ENCODE data around the gene GLYR1.
A peak's percentile ranks its signal among the peaks of the same experiment; 100 is the strongest.

The GLYR1 gene

DNA sequence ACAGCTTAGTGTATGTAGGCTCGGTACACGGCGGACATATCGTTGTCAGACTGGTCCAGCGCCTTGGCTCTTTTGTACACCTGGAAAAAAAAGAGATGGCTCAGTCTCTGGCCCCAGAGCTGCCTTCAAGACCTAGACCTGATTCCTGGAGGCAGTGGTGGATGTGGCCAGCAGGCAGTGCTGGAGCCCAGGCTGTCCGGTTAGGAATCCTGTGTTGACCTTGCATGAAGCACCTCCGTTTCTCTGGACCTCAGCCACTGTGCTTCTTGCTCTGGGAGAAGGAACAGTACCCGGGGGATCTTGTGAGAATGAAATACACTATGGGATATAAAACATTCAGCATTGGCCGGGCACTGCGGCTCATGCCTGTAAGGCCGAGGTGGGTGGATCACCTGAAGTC lies 41.9 kb downstream of the GLYR1 start:
- no peak for DNase-seq (ENCODE audit: low spot score)

DNA sequence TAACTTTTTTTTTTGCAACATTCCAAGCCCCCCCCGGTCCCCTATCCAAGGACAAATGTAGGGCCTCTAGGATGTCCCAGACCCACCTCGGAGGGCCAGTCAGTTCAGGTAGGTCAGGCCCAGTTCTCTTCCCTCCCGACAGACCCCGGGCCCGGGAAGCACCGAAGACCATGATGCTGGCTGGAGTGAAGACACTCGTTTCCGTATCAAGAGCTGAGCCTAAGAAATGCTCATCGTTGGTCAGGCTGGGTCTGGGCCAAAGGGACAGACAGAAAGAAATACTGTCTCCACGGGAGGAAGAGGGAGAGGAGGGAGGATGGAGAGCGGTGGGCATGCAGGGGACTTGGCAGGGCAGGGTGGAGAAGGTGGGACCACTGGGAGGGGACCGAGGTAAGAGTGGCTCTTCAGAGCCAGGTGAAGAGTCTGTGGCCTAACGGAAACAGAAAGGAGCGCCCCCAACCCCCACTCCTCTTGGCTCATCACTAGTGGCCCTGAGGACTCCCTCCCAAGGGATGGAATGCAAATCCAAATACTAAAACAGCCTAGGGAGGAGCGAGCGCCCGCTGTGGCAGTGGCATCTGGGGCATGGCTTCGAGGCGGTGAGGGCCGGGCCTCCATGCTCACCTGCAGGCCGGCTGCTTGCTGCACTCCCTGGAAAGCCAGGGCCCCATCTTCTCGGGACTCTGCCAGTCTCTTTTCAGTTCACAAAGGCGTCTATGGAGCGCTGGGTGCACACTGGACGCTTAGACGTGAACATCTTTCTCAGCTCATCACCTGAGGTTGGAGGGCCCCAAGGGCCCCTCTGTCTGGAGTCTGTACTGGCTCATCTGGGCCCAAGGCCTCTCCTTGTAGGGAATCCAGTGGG lies 43.0 kb downstream of the GLYR1 start:
- DNase-seq (ENCODE audit: low spot score): no peak

DNA sequence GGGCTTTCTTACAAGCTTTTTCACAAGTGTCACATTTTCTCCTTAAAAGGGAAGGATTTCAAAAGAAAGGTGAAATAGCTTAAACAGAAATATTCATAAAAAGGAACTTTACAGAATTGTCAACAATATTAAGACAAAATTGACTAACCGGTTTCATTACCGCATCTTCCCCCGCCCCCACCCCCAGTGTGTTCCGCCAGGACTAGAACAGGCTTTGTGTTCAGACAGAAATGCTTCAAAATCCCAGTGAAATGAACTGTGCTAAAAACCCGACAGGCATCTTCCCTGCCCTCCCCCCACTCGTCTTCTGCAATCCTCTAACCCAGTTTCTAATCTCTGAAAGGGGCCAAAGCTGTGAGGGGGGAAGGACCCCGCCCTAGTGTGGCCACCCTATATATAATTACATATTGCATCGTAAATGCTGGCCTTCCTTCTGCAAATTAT lies 43.7 kb downstream of the GLYR1 start:
- no peak for DNase-seq (ENCODE audit: low spot score)

DNA sequence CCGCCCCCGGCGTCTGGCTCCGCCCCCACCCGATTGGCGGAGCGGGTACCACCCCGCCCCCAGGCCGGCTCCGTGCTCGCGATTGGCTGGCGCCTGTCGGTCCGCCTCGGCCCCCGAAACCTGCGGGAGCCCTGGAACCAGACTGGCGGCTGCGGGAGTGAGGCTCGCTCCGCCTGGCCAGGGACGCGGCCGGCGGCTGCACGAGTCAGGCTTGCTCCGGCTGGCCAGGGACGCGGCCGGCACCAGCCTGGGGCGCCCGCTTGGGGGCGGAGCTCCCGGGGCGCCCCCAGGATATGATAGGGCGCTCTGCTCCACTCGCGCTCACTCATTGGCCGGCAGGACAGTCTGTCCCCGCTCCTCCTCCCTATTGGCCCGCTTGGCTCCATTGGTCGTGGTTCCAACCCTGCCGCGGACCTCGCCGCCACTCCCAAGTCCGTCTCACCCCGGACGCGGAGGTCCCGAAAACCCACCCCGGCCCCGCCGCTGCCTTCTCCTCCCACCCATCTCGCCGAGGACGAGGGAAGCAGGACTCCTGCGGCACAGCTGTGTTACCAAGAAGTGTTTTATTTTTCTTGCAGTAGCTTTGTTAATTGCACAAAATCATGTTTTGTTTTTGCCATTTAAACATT lies 44.3 kb downstream of the GLYR1 start:
- DNase-seq (ENCODE audit: low spot score): peak; percentile 92

DNA sequence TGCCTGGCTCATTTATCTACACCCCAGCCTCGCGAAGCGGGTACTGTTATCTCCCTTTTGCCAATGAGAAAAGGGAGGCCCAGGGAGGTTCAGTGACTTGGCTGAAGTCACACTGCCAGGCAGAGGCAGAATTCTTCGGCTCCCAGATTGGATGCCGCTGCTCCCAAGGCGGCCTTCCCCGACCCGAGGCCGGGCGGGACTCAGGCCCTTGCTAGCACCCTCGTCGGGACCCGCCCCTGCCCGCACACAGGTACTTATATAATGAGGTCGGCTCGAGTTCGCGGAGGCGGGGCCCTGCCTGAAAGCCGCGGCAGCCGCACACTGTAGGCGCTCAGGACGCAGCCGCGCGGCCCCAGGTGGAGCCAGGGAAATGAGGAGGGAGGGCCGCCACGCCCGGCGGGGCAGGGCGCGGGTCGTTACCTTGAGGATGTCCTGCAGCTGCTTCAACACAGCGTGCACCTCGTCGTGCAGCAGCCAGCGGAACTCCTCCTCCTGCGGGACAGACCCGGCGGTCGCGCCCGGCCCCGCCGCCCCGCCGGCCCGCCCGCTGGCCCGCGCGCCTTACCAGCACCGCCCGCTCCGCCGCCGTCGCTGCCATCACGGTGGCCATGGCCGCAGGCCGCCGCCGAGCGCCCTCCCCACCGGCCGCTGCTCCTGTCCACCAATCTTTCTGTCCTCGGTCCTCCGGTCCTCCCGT lies 45.0 kb downstream of the GLYR1 start, which contains the start of gene ROGDI:
Gene ROGDI (minus strand): TSS at position 672 of the 697 bp plus-strand sequence. CDS start 62 bp downstream, at position 610.
- no peak for DNase-seq (ENCODE audit: low spot score)

DNA sequence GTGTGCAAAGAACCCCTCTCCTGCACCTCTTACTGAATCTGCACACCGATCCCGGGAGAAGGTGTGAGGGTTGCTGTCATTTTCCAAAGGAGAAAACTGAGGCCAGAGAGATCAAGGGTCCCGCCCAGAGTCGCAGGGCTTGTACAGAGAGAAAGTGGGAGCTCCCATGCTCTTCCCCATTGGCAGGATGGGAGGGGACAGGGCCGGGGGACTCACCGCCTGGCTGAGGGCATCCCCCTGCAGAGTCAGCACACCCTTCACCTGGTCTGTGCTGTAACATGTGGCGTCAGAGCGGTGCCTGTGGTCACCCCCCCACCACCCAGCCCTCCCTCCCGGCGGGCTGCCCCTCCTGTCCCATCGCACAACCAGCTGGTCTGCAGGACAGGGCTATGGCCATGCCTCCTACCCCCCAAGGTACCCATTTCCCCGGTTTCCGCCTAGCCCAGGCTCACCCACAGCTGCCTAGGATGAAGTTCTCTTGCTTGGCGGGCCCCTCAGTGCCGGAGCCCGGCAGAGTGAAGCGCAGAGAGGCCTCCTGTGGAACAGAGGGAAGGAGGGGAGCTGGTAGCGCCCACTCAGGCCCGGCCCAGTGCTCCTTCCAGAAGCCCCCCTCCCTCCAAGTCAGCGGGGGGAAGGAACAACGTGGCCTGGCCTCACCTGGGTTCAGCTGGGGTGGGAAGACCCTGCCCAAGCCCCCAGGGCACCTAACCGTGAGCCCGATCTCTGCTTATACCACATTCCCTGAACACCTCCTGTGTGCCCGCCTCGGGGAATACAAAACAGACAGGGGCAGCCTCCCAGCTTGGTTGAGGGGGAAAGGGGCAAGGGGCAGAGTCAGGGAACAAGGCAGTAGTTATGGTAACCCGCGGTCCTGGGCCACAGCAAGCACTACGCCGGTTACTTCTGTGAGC lies 45.8 kb downstream of the GLYR1 start:
- no peak for DNase-seq (ENCODE audit: low spot score)

DNA sequence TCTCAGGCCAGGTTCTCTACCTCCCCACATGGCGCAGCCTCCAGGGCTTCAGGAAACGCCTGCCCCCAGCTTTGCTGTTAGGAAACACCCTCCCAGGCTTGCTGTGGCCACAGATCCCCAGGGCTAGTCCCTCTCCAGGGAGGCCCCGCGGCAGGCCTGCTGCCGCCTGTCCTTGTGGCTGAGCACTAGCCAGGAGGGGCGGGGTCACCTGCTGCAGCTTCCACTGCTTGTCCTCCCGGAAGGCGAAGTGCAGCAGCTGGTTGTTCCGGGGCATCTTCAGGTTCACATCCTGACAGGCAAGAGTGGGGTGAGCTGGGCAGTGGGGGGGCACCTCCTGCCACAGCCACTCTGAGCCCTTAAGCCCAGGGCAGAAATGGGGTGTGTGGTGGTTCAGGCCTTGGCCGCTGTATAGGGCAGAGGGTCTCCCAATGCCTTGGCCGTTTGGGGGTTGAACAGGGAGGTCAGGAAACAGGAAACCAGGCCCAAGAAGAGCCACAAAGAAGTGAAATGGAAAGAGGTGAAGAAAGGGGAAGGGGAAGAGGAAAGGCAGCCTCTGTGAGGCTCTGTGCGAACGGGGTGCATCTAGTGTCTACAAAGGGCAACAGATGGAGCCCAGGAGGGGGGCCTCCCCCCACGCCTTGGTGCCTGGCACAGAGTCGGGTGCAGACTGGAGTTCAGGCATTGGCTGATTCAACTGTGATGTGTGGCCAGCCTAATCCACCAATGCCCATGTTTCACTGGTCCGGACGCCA lies 46.6 kb downstream of the GLYR1 start:
- no peak for DNase-seq (ENCODE audit: low spot score)

DNA sequence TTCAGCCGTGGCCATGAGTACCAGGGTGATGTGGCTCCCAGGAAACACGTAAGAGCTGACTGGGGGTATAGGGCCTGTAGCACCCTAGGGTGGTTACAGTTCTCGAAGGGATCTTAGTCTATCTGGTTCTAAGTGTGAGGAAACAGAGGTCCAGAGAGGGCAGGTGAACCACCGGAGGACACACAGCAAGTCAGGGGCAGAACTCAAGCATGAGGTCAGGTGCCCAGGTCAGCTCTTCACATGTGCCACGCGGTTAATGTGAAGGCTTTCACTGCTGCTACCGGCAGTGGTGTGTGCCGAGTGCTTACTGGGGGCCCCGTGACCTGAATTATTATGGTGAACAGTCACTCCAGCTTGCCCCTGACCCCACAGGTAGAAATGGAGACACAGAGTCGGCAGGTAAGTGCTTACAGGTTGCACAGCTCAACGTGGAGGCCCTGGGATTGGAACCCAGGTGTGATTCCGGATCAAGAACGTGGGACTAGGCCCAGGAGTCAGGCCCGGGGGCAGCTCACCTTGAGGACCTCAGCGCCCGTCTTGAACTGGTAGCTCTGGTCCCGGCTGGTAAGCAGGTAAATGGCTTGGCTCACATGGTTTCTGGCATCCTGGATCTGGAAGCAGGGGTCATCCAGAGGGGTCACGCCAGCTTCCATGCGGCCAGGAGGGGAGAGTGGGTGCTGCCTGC lies 47.8 kb downstream of the GLYR1 start:
- DNase-seq (ENCODE audit: low spot score): no peak

DNA sequence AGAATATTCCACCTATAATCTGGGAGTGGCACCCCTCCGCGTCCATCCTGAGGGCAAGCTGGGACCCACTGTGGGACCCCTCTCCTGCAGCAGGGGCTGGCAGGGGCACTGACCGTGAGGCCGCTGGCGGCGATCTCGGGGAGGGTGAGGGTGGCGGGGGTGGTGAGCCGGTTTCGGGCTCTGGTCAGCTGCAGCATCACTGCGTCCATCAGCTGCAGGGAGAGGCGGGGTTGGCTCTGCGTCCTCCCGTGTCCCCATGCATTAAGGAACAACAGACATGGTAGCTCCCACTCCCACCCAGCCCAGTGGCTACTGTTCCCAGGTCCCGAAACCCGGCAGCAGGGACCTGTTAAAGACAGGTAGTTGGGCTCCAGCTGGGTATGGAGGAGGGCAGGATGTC lies 48.6 kb downstream of the GLYR1 start:
- no peak for DNase-seq (ENCODE audit: low spot score)

DNA sequence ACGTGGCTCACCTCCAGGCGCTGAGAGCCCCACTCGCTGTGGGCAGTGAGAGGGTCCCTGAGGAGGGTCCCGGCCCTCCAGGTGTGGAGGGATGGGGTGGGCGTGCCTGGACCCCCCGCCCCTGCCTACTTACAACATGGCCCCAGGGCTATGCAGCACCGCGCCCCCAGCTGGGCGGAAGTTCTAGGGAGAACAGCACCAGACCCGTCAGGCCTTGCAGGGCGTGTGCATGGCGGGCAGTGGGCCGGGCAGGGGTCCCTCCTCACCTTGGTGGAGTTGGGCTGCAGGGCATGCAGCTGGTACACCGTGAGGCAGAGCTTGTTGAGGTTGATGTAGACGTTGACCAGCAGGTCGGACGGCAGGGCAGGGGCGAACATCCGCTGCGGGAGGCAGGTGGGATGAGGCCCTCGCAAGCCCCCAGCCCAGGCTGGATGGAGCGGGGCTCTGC lies 49.3 kb downstream of the GLYR1 start:
- no peak for DNase-seq (ENCODE audit: low spot score)

DNA sequence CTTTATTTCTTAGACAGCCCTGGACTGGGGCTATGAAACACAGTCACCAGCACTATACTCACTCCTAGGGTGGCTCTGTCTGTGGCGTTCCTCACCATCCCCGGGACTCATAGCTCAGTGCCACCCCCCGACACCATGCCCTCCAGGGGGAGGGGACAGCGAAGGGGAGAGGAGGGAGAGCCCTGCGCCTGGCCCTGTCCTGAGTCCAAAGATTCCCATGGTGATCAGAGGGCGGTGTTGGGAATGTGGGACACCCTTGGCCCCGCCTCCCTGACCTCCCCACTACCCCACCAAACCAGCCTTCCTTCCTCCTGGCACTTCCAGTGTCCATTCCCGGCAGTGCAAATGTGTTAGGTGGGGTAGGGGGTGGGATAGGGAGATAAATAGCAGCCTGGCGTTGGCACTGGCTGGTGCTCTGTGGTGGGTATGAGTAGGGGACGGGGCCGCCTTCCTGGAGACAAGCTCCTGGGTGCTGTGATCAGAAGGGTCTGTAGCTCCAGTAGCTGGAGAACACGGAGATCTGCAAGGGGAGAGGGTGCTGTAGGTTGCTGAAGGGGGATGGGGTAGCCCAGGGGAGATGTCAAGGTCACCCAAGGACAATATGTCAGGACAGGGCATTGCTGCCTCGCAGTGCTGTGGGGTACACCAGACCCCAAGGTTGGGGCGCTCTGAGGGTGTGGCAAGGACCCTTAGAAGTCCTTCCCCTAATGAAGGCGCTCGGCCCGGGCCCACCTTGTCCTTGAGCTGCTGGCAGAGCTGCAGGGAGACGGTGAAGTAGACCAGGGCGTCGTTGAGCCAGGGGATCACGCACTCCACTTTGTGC lies 49.9 kb downstream of the GLYR1 start:
- no peak for DNase-seq (ENCODE audit: low spot score)

DNA sequence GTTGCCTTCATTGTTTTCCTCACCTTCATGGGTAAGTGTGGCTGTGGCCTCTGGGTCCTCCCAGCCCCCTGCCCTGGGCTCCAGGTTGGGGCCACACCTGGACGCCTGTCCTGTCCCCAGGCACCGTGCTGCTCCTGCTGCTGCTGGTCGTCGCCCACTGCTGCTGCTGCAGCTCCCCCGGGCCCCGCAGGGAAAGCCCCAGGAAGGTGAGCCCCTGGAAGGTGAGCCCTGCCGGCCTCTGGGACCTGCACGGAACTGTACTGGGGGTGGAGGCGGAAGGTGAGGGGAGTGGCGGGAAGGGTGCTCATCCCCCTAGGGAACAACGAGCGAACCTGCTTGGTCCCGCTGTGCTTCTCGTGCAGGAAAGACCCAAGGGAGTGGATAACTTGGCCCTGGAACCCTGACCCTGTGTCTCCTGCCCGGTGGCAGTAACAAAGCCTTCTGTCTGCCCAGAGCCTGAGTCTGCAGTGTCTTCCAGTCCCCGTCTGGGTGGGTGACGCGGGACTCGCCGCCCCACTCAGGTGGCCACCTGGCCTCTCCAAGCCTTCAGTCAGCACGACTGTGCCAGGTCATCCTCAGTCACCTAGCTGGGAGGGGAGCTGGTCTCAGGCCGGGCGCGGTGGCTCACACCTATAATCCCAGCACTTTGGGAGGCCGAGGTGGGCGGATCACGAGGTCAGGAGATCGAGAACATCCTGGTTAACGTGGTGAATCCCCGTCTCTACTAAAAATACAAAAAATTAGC lies 51.1 kb downstream of the GLYR1 start:
- DNase-seq (ENCODE audit: low spot score): no peak

DNA sequence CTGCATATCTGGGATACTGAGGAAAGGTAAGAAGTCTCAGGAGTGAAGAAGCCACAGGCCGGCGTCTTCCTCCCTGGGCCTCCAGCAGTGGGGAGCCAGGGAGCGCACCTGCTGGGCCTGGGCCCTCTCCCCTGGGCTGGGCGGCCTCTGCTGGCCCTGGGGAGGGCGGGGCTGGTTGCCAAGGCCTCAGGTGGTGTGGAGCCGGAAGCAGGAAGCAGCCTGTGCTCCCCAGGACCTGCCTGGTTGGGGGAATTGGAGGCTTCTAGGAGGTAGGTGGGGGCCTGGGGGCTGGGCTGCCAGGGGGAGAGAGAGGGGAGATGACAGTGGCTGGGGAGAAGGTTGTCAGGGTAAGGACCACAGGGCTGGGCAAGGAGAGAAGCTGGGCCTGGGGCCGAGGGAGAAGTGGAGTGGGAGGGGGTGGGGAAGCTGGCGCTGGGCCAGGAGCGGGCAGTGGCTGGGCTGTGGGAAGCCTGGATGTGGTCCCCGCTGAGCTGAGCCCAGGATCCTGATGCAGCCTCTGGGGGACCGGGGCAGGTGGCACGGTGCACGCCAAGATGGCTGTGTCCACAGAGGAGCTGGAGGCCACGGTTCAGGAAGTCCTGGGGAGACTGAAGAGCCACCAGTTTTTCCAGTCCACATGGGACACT lies 51.8 kb downstream of the GLYR1 start, which contains the start of gene SMIM22:
Gene SMIM22 (plus strand): TSS at position 189 of the 647 bp plus-strand sequence. CDS start 366 bp downstream, at position 555.
- no peak for DNase-seq (ENCODE audit: low spot score)

DNA sequence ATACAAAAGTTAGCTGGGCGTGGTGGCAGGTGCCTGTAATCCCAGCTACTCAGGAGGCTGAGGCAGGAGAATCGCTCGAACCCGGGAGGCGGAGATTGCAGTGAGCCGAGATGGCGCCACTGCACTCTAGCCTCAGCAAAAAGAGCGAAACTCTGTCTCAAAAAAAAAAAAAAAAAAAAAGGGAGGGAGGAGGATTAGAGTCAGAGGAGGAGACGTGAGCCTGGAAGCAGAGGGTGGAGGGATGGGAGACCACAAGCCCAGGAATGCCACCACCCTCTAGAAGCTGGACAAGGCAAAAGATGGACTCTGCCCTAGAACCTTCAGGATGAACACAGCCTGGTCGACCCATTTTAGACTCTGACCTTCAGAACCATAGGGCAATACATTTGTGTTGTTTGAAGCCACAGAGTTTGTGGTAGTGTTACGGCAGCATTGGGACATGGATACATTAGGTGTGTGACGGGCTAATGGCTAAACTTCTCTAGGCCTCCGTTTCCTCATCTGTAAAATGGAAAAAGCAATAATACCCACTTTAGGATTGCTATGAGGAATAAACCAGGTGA lies 54.1 kb downstream of the GLYR1 start:
- no peak for DNase-seq (ENCODE audit: low spot score)

DNA sequence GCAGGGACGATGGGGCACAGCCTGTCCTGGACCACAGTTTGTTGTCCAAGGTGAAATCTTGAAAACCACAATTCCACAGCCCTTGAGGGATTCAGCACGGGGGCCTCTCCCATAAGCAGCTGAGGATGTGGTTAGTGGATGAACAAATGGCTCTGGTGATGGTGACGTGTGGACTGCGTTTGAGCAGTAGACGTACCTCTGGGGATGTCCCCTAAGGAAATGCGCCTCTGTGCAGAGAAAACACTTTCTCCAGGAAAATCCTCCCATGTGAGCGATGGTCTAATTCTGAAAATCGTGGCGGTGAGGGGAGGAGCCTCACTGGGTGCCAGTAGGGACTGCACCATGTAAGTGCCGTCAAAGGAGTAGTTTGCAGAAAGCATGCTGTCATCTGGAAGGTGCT lies 56.2 kb downstream of the GLYR1 start:
- DNase-seq (ENCODE audit: low spot score): no peak

DNA sequence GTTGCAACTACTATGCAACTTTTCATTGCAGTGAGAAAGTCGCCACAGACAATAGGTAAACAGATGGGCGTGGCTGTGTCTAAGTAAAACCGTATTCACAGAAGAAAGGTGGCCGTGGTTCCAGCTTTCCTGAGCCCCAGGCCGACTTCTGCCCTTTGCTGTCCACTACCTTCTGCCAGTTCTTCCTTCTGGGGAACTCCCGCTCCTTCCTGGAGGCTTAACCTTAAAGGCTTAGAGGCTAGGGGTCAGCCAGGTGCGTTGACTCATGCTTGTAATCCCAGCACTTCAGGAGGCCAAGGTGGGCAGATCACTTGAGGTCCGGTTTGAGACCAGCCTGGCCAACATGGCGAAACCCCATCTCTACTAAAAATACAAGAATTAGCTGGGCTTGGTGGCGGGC lies 56.8 kb downstream of the GLYR1 start:
- no peak for DNase-seq (ENCODE audit: low spot score)

DNA sequence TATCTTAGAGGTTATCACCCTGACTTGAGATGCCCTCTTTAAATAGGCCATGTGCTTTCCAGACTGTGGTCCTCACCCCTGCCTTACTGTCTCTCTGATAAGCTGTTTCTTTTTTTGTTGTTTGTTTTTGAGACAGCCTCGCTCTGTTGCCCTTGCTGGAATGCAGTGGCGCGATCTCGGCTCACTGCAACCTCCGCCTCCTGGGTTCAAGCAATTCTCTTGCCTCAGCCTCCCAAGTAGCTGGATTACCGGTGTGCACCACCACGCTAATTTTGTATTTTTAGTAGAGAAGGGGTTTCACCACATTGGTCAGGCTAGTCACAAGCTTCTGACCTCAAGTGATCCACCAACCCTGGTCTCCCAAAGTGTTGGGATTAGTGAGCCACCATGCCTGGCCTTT lies 58.2 kb downstream of the GLYR1 start:
- DNase-seq (ENCODE audit: low spot score): no peak

DNA sequence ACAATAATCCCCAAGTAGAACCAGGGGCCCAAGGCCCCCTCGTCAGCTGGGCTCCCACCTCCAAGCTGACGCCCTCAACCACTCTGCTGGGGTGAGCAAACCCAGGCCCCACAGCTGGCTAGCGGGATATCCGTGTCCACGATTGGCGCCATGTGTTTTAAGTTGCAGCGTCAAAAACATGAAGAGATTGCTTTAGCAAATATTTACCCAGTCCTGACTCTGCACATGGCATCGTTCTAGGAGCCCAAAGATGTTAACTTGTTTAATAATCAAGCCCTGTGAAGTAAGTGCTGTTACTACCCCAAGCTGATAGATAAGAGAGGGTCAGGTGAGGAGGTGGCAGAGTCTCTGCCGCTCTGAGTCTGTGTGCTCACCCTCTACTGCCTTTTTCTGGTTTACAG lies 58.6 kb downstream of the GLYR1 start:
- DNase-seq (ENCODE audit: low spot score): no peak
